SU-DHL-6 (cell line): ENCODE measurements around the gene WASF1.
A peak's percentile ranks its signal among the peaks of the same experiment; 100 is the strongest.

Experiments
- H2AFZ ChIP-seq: fragments of 200-600 bp; sonication (generic); 2 replicates; pipeline ENCODE4 v1.6.1; 2014; ENCODE audit warnings: low read depth, mild to moderate bottlenecking, moderate library complexity, mixed read lengths, antibody characterized with exemption, low read length; ENCODE audit not compliant: severe bottlenecking
- H3F3A ChIP-seq: fragments of 200-600 bp; shearing (Covaris generic); 2 replicates; pipeline ENCODE4 v1.6.0; 2016; ENCODE audit warnings: antibody characterized with exemption, mild to moderate bottlenecking; ENCODE audit not compliant: insufficient read depth
- H3K27ac ChIP-seq: fragments of 200-600 bp; sonication (generic); 2 replicates; pipeline ENCODE4 v1.5.1; 2016; ENCODE audit warnings: low read depth, mild to moderate bottlenecking, low read length, moderate library complexity, mixed read lengths
- H3K27me3 ChIP-seq: fragments of 200-600 bp; sonication (generic), shearing (Covaris generic); 2 replicates; pipeline ENCODE4 v1.6.0; 2014; ENCODE audit warnings: mild to moderate bottlenecking, low read length
- H3K36me3 ChIP-seq: fragments of 200-600 bp; sonication (generic); 2 replicates; pipeline ENCODE4 v1.6.1; 2014; ENCODE audit warnings: mild to moderate bottlenecking, low read length, mixed read lengths
- H3K4me2 ChIP-seq: fragments of 300-600, 200-600 bp; shearing (Covaris generic), sonication (generic); 2 replicates; pipeline ENCODE4 v1.6.0; 2014; ENCODE audit warnings: low read length, low read depth, mild to moderate bottlenecking; ENCODE audit not compliant: poor library complexity, severe bottlenecking
- H3K4me3 ChIP-seq: fragments of 200-600 bp; sonication (generic); 2 replicates; pipeline ENCODE4 v1.5.1; 2014; ENCODE audit warnings: antibody characterized with exemption, low read length, mild to moderate bottlenecking, mixed read lengths; ENCODE audit not compliant: insufficient read depth, poor library complexity, severe bottlenecking
- H3K79me2 ChIP-seq: fragments of 200-600 bp; sonication (generic); 2 replicates; pipeline ENCODE4 v1.6.1; 2014; ENCODE audit warnings: mild to moderate bottlenecking, low read length, moderate library complexity; ENCODE audit not compliant: insufficient read depth
- H3K9ac ChIP-seq: fragments of 200-600 bp; sonication (generic); 2 replicates; pipeline ENCODE4 v1.7.0; 2014; ENCODE audit warnings: mild to moderate bottlenecking, low read length
- H3K9me2 ChIP-seq: fragments of 200-600 bp; sonication (generic); replicated peaks from 2 replicates; pipeline ENCODE4 v1.6.1; 2014; ENCODE audit warnings: low read length; ENCODE audit not compliant: insufficient read depth
- H3K9me3 ChIP-seq: fragments of 200-600 bp; sonication (generic); 2 replicates; pipeline ENCODE4 v1.6.1; 2014; ENCODE audit warnings: low read length, mixed read lengths; ENCODE audit not compliant: insufficient read depth
- H4K20me1 ChIP-seq: fragments of 200-600 bp; sonication (generic); 2 replicates; pipeline ENCODE4 v1.6.1; 2014; ENCODE audit warnings: low read depth, mild to moderate bottlenecking, antibody characterized with exemption, low read length, moderate library complexity, mixed read lengths
- CTCF ChIP-seq: fragments of 200-600 bp; sonication (generic); IDR thresholded peaks from one replicate; pipeline ENCODE4 v1.5.1; 2017; ENCODE audit warnings: antibody characterized with exemption, mild to moderate bottlenecking, low read length, moderate library complexity; ENCODE audit not compliant: insufficient read depth, poor library complexity, severe bottlenecking
- EZH2phosphoT487 ChIP-seq: fragments of 200-600 bp; sonication (generic), shearing (Covaris generic); conservative IDR thresholded peaks from 2 replicates; pipeline ENCODE4 v1.6.1; 2018; ENCODE audit warnings: mild to moderate bottlenecking, antibody characterized with exemption, low read length, moderate library complexity, mixed read lengths

Gene WASF1

GRCh38 chr6:110185879-110186278 lies 6.4 kb upstream of the WASF1 start:
- TF ChIP-seq CTCF (no peak), EZH2phosphoT487 (no peak)
- Histone ChIP-seq H2AFZ (no peak overlapping the region), H3K79me2 (peaks cover 98% of the 10 kb centered on the region), H3K4me3 (no peak overlapping the region), H3K4me2 (no peak overlapping the region), H3K9ac (no peak overlapping the region), H3K36me3 (no peaks in the 10 kb centered on the region), H3K9me3 (no peaks in the 10 kb centered on the region), H4K20me1 (peaks cover 21% of the 10 kb centered on the region), H3K27ac (no peak overlapping the region), H3K9me2 (no peaks in the 10 kb centered on the region), H3F3A (no peaks in the 10 kb centered on the region), H3K27me3 (no peaks in the 10 kb centered on the region)

DNA sequence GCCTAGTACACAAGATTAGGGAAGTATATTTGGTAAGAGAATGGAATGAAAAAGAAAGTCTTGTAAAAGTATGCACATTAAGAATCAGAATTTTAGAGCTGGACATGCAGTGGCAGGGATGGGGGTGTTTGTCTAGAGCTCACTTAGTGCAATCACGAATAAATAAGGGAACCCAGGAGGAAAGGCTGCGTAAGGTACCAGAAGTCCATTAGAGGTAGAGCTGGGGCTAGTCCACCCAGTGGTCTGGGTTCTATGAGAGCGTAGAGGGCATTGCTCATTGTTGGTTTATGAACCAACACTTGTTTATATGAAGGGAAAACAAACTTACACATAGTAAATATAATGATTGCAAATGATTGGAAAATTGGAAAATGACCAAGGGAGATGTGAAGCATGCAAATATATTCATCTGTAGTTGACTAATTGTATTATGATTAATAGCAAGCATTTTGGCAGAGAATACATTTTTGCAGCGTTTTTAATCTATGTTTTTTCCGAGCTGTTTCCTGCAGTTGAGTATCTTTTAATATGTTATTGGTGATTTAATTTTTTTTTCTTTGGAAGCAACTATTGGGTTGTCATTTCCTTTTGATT lies 3.9 kb upstream of the WASF1 start:
- peaks cover 15% of the 10 kb centered on the region for H4K20me1 ChIP-seq
- no peaks in the 10 kb centered on the region for H3K27me3 ChIP-seq
- H3K4me2 ChIP-seq: peak overlapping the region; percentile 97
- H3K9me3 ChIP-seq: no peaks in the 10 kb centered on the region
- H3K27ac ChIP-seq: no peak overlapping the region
- H3K9ac ChIP-seq: no peak overlapping the region
- TF ChIP-seq EZH2phosphoT487 (no peak), CTCF (no peak)
- peaks cover 80% of the 10 kb centered on the region for H3K79me2 ChIP-seq
- H3F3A ChIP-seq: no peaks in the 10 kb centered on the region
- H2AFZ ChIP-seq: no peak overlapping the region
- H3K9me2 ChIP-seq: no peaks in the 10 kb centered on the region
- no peaks in the 10 kb centered on the region for H3K36me3 ChIP-seq
- H3K4me3 ChIP-seq: no peak overlapping the region

DNA sequence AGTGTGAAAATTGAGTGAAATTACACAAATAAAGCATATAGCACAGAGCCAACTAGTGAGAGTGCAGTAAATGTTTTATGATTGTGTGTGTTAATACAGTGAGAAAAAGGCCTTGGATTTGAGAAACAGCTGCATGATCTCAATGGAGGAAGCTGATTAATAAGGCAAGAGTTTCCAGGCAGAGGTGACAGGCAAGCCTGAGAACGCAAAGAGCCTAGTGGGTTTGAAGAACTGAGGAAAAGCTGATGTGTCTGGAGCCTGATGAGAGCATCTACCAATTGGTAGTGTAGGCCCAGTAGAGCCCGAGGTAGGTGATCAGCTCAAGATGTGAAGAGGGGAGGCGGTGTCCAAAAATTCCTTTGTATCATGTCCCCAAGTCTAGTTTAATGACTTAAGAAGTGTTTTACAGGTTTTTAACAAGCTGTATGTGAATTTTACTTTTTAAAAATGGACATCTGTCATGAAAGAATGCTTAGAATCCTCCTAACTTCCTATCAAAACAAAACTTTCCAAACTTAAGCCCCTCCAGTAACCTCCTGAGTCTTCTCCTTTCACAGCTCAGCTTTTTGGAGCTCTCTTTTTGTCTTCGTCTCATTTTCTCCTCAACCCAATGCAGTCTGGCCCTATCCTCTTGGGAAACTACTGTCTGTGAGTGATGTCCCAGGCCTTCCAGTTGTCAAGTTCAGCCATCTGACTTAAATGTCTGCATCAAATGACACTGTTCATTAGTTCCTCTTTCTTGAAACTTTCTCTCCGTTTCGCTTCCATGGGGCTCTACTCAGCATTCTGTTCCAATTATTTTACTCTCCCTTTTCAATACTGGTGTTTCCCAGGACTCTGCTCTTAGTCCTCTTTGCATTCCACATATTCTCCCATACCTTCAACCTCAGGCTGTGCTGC lies 1.9 kb upstream of the WASF1 start:
- peaks cover 11% of the 10 kb centered on the region; the same call in 1 of the 2 replicates for H4K20me1 ChIP-seq
- 0 out of 2 replicates have a peak, but pooled peaks cover 4% of the 10 kb centered on the region for H3F3A ChIP-seq
- H3K79me2 ChIP-seq: peaks cover 60% of the 10 kb centered on the region
- H3K27ac ChIP-seq: peak overlapping the region; percentile 65; the same call in 1 of the 2 replicates
- H3K4me2 ChIP-seq: peak overlapping the region; percentile 97
- H3K27me3 ChIP-seq: no peaks in the 10 kb centered on the region
- TF ChIP-seq CTCF (no peak), EZH2phosphoT487 (no peak)
- no peaks in the 10 kb centered on the region for H3K36me3 ChIP-seq
- H3K9me3 ChIP-seq: no peaks in the 10 kb centered on the region
- peak overlapping the region; percentile 77 for H3K9ac ChIP-seq
- no peaks in the 10 kb centered on the region for H3K9me2 ChIP-seq
- H2AFZ ChIP-seq: no peak overlapping the region
- H3K4me3 ChIP-seq: peak overlapping the region; percentile 89
